Nephron progenitor cell (in vitro differentiated cells): Measurements from ENCODE around the gene MNX1.

Source experiments
- DNase-seq: peaks from one replicate; pipeline ENCODE4 v3.0.0; 2021
- H3K27ac Mint-ChIP-seq: 2 replicates; pipeline ENCODE4 v1.8.0; 2021; ENCODE audit warnings: mild to moderate bottlenecking, moderate library complexity, mixed read lengths
- H3K27me3 Mint-ChIP-seq: 2 replicates; pipeline ENCODE4 v1.8.0; 2021; ENCODE audit warnings: mild to moderate bottlenecking, low read depth, mixed read lengths; ENCODE audit not compliant: poor library complexity
- H3K36me3 Mint-ChIP-seq: 2 replicates; pipeline ENCODE4 v1.8.0; 2021; ENCODE audit warnings: low read depth, mixed read lengths
- H3K4me1 Mint-ChIP-seq: 2 replicates; pipeline ENCODE4 v1.8.0; 2021; ENCODE audit warnings: mixed read lengths
- H3K4me3 Mint-ChIP-seq: 2 replicates; pipeline ENCODE4 v1.8.0; 2021; ENCODE audit warnings: mild to moderate bottlenecking, moderate library complexity, mixed read lengths
- H3K9me3 Mint-ChIP-seq: 2 replicates; pipeline ENCODE4 v1.8.0; 2021; ENCODE audit warnings: mild to moderate bottlenecking, moderate library complexity, mixed read lengths
- CTCF ChIP-seq: fragments of 200-600 bp; sonication (generic); IDR thresholded peaks from 2 replicates; pipeline ENCODE4 v1.5.0; 2021; ENCODE audit warnings: antibody characterized with exemption

Gene MNX1

GRCh38 chr7:157028199-157028903, 17.9 kb upstream of the MNX1 start:
- H3K27ac Mint-ChIP-seq: no peak overlapping the region
- H3K27me3 Mint-ChIP-seq: peaks cover 87% of the 10 kb centered on the region

GRCh38 chr7:157027568-157028198, 17.2 kb upstream of the MNX1 start:
- no peak for TF ChIP-seq CTCF
- Mint-ChIP-seq H3K4me1 (no peaks in the 10 kb centered on the region), H3K36me3 (no peaks in the 10 kb centered on the region), H3K4me3 (no peak overlapping the region), H3K9me3 (no peaks in the 10 kb centered on the region), H3K27ac (no peak overlapping the region), H3K27me3 (peaks cover 92% of the 10 kb centered on the region)
- DNase-seq: no peak

More at GRCh38 chr7:157028199-157028903, 17.9 kb upstream of the MNX1 start:
- no peak for DNase-seq
- Mint-ChIP-seq H3K4me1 (no peaks in the 10 kb centered on the region), H3K36me3 (no peaks in the 10 kb centered on the region), H3K4me3 (no peak overlapping the region), H3K9me3 (no peaks in the 10 kb centered on the region)
- no peak for TF ChIP-seq CTCF

- H3K27ac Mint-ChIP-seq: no peak overlapping the region
- no peaks in the 10 kb centered on the region for H3K36me3 Mint-ChIP-seq
- peaks cover 97% of the 10 kb centered on the region for H3K27me3 Mint-ChIP-seq
- no peak for DNase-seq
- H3K9me3 Mint-ChIP-seq: no peaks in the 10 kb centered on the region
- no peak overlapping the region for H3K4me3 Mint-ChIP-seq
- no peaks in the 10 kb centered on the region for H3K4me1 Mint-ChIP-seq
- TF ChIP-seq CTCF: no peak
Observed at GRCh38 chr7:157024716-157025115, 14.3 kb upstream of the MNX1 start.

- Mint-ChIP-seq H3K4me1 (no peaks in the 10 kb centered on the region), H3K9me3 (no peaks in the 10 kb centered on the region), H3K4me3 (no peak overlapping the region), H3K36me3 (no peaks in the 10 kb centered on the region), H3K27ac (no peak overlapping the region), H3K27me3 (peaks cover 97% of the 10 kb centered on the region)
- no peak for DNase-seq
- TF ChIP-seq CTCF: no peak
Observed at GRCh38 chr7:157023589-157023905, 13.1 kb upstream of the MNX1 start.

- DNase-seq: no peak
- peaks cover 97% of the 10 kb centered on the region for H3K27me3 Mint-ChIP-seq
- TF ChIP-seq CTCF: no peak
- no peaks in the 10 kb centered on the region for H3K36me3 Mint-ChIP-seq
- no peaks in the 10 kb centered on the region for H3K4me1 Mint-ChIP-seq
- H3K27ac Mint-ChIP-seq: no peak overlapping the region
- H3K4me3 Mint-ChIP-seq: no peak overlapping the region
- H3K9me3 Mint-ChIP-seq: no peaks in the 10 kb centered on the region
Observed at GRCh38 chr7:157022681-157023588, 12.5 kb upstream of the MNX1 start.
